ENCODE data around the gene SOX13.

Gene SOX13

DNA sequence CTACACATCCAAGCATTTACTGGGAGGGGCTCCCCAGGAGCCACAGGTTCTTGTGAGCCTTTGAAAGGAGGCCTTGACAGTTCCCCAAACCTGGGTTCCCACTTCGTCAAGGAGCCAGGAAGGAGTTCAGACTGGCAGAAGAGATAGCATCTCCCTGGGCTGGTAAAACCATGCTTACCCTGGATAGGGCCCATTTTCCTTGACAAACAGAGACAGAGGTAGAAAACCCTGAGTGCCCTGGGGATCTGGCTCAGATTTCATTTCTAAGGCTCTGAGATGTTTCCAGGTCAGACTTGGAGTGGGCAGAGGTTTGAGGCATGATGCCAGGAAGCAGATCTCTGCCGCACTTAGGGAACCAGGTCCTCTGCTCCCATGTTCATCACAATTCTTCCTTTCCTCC is 76.2 kb downstream of the SOX13 start:
- TF ChIP-seq JUND (IDR thresholded peaks at IDR 0.05; ENCODE audit: low read depth) = 0 out of 2 replicates have a peak, but pooled peaks have one; percentile 55
- in situ Hi-C loops (cut with HindIII; ENCODE audit: low pct_unique_long_range_greater_than_20kb, low sequenced_read_pairs) = loop anchor here (25.0 kb wide), 1 partner anchor 287 kb away; the partner anchor contains the start of gene SNRPE
- peak; percentile 68 to 90 for DNase-seq (ENCODE audit: low read depth in 1 of 2, low spot score in 1 of 2)

DNA sequence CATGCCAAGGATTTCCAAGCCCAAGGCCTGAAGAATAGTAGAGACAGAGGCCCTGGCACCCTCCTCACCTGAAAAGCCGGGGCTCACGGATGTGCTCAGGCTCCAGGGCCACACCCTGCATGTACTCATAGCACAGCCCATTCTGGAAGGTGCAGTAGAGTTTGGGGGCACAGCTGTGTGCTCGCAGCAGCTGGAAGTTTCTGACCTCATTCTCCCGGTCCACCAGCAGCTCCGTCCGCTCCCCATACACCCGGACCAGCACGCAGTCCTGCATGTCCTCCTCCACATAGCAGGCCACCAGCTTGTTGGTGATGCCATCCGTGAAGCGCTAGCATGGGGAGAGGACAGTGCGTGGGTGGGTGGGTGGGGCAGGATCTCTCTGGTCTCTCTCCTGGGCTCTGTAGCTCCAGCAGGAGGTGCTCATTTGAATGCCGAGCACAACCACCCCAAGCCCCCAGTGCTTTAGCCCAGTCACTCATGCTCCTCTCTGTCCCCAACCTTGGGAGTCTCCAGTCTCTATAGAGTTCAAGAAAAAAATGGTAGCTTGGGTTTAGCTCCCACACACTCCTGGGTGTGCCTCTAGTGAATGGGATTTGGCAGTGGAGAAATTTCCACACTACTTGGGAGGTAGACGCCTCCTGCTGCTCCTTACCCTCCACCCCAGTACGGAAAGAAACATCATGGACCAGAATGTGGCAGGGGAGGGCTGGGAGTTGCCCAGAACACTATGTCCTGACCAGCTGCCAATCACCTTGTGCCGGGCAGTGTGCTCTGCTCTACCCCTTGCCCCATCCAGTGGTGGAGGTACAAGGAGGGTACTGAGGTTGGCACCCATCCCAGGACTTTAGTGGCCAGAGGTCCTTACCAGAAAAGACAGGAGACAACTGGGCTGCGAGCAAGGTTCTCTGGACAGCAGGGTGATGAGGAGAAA is 77.0 kb downstream of the SOX13 start:
- no peak for TF ChIP-seq JUND (IDR thresholded peaks at IDR 0.05; ENCODE audit: low read depth)
- in situ Hi-C loops (cut with HindIII; ENCODE audit: low pct_unique_long_range_greater_than_20kb, low sequenced_read_pairs) = loop anchor here (25.0 kb wide), 1 partner anchor 288 kb away; the partner anchor contains the start of gene SNRPE
- peak in 1 of 2 experiments; percentile 24 for DNase-seq (ENCODE audit: low read depth in 1 of 2, low spot score in 1 of 2)

DNA sequence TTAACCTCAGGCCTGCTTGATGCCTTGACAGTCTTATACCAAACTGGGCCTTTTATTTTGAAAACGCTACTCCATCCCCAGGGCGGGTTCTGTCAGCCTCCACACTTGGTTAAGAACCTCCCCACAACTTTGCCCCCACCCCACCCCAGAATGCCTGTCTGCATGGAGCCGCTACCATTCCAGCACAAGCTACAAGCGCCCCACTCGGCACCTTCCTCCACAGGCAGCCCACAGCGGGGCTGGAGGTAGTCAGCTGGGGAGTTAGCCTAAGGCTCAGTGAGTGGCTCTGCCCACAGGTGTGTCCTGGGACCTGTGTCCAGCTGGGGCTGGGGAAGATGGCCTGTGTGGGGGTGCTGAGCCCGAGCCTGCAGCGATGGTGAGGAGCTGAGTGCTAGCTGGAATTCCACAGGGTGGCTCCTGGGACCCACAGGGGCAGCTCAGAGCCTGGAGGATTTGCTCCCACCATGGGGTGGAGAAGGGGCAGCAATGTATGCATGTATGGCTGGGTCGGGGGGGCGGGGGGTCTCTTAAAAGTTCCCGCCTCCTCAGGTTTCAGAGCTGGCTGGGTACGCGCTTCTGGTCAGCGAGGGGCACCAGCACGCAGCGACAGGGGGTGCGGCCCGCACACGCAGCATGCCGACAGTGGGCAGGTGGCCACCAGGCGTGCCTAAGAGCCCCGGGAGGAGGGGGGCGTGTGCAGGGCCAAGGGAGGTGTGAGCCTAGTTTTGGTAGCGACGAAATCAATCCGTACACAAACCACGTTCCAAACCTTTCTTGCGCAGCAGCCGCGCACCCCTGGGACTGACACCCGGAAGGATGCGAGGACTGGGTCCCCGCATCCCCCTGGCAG is 78.0 kb downstream of the SOX13 start:
- peak in 1 of 2 experiments; percentile 56 for DNase-seq (ENCODE audit: low read depth in 1 of 2, low spot score in 1 of 2)
- in situ Hi-C loops (cut with HindIII; ENCODE audit: low pct_unique_long_range_greater_than_20kb, low sequenced_read_pairs) = no loop called here
- no peak for TF ChIP-seq JUND (IDR thresholded peaks at IDR 0.05; ENCODE audit: low read depth)

DNA sequence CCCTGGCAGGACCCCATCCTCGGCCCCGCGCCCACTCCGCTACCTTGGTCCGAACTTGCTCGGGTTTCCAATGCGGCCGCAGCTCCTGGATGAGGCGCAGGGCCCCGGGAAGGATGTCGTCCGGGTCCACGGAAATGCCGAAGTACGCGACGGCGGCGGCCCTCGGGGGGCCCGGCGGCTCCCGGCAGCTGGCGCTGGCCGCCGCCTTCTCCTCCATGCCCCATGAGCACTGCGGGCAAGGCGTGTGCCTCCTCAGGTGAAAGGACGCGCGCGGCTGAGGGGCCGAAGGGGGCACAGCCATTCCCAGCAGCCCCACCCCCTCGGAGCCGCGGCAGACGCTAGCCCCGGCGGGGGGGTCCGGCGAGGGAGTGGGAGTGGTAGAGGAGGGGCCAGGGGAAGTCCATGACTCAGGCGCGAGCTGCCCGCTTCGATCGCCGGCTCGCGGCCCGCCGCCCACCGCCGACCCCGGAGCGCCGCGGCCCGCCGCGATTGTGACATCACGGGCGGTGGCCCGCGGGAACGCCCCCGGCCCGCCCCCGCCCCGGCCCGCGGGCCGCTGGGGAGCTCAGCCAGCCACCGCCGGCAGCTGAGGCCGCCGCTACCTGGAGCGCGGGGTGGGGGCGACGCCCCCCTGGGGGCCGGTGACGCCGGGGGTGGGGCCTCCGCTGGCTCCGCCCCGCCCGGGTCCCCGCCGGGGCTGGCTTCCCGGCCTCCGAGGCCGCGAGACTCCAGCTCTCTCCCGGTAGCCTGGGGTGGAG is 78.8 kb downstream of the SOX13 start, which contains the start of gene ETNK2:
ETNK2 (minus strand) TSS at position 493 of the 758 bp plus-strand sequence; CDS start at position 301, 192 bp downstream.
- peak; percentile 78 to 89 for DNase-seq (ENCODE audit: low read depth in 1 of 2, low spot score in 1 of 2)
- in situ Hi-C loops (cut with HindIII; ENCODE audit: low pct_unique_long_range_greater_than_20kb, low sequenced_read_pairs) = no loop called here
- TF ChIP-seq JUND (IDR thresholded peaks at IDR 0.05; ENCODE audit: low read depth) = no peak

- no peak for TF ChIP-seq JUND (IDR thresholded peaks at IDR 0.05; ENCODE audit: low read depth)
- DNase-seq (ENCODE audit: low read depth in 1 of 2, low spot score in 1 of 2) = no peak
- in situ Hi-C loops (cut with HindIII; ENCODE audit: low pct_unique_long_range_greater_than_20kb, low sequenced_read_pairs) = no loop called here
Observed at GRCh38 chr1:204152310-204153044, 79.6 kb downstream of the SOX13 start.

GRCh38 chr1:204153667-204154066 is 80.8 kb downstream of the SOX13 start:
- in situ Hi-C loops (cut with HindIII; ENCODE audit: low pct_unique_long_range_greater_than_20kb, low sequenced_read_pairs) = no loop called here
- no peak for DNase-seq (ENCODE audit: low read depth in 1 of 2, low spot score in 1 of 2)
- TF ChIP-seq JUND (IDR thresholded peaks at IDR 0.05; ENCODE audit: low read depth) = no peak

DNA sequence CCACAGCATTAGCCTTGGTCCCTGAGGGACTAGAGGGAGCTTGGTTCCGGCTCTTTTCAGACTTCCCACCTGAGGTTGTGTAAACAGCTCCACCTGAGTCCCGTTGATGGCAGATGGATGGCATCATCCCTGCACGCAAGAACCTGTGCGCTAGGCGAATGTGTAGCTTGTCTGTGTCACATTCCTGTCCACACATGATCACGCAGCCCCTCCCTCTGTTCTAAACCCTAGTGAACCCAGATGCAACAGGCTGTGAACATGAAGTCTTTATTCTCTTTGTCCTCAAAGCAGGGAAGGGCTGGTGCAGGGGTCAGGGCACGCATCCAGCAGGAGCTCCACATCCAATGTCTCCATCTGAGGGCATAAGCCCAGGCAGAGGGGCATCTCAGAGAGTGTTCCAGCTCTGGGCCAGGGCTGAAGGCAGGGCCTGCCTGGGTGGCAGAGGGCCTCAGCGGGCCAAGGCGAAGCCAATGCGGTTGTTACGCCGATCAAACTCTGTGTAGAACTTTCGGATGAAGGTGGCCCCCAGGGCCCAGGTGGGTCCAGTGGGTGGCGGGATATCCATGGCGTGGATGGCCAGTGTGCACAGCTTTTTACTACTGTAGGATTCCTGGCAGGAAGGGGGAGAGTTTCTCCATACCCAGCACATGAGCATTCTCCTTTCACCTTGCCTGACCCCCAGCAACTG is 81.8 kb downstream of the SOX13 start:
- DNase-seq (ENCODE audit: low read depth in 1 of 2, low spot score in 1 of 2) = no peak
- no peak for TF ChIP-seq JUND (IDR thresholded peaks at IDR 0.05; ENCODE audit: low read depth)
- in situ Hi-C loops (cut with HindIII; ENCODE audit: low pct_unique_long_range_greater_than_20kb, low sequenced_read_pairs) = no loop called here

DNA sequence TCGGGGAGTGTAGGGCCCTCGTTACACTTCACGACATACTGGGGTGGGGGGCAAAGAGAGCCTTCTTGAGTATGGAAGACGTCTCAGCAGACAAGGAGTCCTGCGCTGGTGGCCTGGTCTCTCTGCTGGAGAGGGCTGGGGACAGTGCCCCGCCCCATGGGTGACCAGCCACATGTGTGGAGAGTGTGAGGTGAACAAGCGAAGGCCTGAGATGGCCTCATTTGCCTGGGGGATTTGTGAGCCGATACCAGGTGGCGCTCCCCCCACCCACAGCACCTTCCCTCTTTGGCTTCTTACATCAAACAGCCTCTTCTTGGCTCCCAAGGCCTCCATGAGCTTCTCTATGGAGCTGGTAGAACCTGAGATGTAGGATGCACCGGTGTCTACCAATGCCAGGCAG is 83.0 kb downstream of the SOX13 start:
- in situ Hi-C loops (cut with HindIII; ENCODE audit: low pct_unique_long_range_greater_than_20kb, low sequenced_read_pairs) = no loop called here
- no peak for TF ChIP-seq JUND (IDR thresholded peaks at IDR 0.05; ENCODE audit: low read depth)
- no peak for DNase-seq (ENCODE audit: low read depth in 1 of 2, low spot score in 1 of 2)

DNA sequence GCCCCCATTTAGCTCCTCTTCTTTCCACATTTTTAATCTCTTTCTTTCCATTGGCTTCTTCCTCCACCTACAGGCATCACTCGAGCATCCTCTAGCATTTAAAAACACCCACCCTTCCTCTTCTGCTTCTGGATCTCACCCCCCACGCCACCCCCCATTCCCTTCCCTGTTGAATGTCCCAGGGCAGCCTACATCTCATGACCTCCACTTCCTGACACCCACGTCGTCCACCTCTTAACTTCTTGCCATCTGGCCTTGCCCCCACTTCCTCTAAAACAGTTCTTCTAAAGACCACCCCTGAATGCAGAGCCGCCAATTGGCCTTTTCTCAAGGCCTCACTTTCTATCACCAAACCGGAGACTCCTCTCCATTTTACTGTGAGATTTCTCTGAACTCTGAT is 85.0 kb downstream of the SOX13 start:
- no peak for DNase-seq (ENCODE audit: low read depth in 1 of 2, low spot score in 1 of 2)
- in situ Hi-C loops (cut with HindIII; ENCODE audit: low pct_unique_long_range_greater_than_20kb, low sequenced_read_pairs) = no loop called here
- no peak for TF ChIP-seq JUND (IDR thresholded peaks at IDR 0.05; ENCODE audit: low read depth)

GRCh38 chr1:204161609-204162493 is 88.9 kb downstream of the SOX13 start:
- no peak for TF ChIP-seq JUND (IDR thresholded peaks at IDR 0.05; ENCODE audit: low read depth)
- in situ Hi-C loops (cut with HindIII; ENCODE audit: low pct_unique_long_range_greater_than_20kb, low sequenced_read_pairs) = no loop called here
- DNase-seq (ENCODE audit: low read depth in 1 of 2, low spot score in 1 of 2) = no peak
